Activated CD4-positive, CD25-positive, alpha-beta regulatory T cell (primary cell): ENCODE measurements around the gene RRP9.
"Not testable (repeated sequence)": the region's sequence is repeated elsewhere in the genome, so short reads cannot be mapped to it uniquely, and the experiment has no call there.

Source experiments
- DNase-seq, 4 experiments: peaks; one replicate each; lab custom pipeline; 2025; lab: John Stamatoyannopoulos, UW

The RRP9 gene

GRCh38 chr3:51904034-51904823, 37.5 kb downstream of the RRP9 start:
- no peak for DNase-seq

- not testable (repeated sequence) for DNase-seq
These were observed 39.3 kb downstream of the RRP9 start for GRCh38 chr3:51902361-51902760.

- DNase-seq, result not testable (repeated sequence)
These were observed 41.7 kb downstream of the RRP9 start for GRCh38 chr3:51900043-51900442.

- DNase-seq, result no peak
These were observed 44.3 kb downstream of the RRP9 start for GRCh38 chr3:51897391-51897790.

- no peak for DNase-seq
These were observed 44.9 kb downstream of the RRP9 start for GRCh38 chr3:51896607-51897305.

GRCh38 chr3:51894939-51895338, 46.8 kb downstream of the RRP9 start:
- DNase-seq, result no peak

DNA sequence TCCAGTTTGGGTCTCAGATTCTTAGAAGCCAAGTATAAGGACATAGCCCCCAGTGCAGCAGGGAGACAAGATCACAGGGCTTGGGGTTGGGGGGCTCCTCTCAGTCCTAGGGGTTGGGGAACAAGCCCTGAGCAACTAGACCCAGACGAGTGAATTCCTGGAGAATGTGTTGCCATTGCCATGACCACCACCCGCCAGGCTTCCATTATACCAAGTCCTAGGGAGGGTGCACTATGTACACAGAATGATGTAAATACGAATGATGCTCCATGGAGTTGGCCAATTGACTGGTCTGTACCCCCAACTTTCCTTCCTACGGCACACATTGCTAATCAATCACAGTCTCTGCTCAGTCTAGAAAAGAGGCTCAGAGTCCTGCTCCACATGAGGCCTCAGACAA, 47.3 kb downstream of the RRP9 start:
- DNase-seq, result no peak

DNA sequence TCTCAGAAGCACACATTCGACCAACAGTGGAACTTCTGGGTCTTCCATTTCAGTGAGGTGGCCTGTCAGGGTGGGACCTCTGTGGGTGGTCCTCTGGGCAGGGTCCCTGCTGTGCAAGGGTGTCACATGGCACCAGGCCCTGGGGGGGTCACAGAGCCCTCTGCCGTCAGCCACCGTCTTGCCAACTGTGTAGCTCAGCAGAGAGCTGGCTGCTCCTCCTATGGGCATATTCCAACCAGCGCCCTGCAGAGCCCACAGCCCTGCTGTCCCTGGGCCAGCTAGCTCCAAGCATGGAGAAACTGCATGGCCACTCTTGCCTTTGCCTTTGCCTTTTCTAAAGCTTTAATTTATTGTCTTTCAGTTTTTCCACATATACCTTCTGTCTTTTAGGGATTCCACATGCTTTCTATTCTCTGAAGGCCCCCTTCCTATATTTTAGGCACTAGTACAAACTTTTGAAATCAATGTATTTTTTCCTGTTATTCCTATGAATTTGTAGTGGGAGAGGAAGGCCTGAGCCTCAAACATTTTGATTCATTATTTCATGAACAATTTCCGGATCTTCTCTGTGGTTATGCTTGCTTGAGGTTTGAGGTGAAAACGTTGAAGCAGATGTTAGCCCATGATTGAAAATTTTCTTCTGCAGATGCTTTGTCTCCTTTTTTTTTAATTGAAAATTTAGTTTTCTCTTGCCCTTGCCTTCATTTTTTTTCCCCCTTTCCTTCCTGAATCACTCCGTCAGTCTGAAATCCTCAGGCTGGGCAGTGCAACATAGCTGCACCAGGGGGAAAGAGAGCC, 50.3 kb downstream of the RRP9 start:
- DNase-seq, result no peak

- no peak for DNase-seq
These were observed 53.1 kb downstream of the RRP9 start for GRCh38 chr3:51888463-51889105.

DNA sequence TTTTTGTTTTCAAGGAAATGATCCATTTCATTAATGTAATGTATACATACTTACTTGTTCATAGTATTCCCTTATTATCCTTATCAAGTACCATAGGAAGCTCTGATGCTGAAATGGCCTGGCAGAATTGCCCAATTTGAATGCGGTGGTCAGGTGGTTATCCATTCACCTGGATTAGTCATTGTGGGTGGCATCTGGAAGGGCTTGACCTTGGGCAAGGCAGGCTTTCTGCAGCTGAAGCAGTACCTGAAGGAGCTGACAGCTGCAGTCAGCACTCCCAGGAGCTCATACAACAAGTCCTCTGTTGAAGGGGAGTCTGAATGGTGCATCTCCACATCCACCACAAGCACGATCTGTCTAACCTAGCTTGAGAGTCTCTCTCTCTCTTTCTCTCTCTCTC, 54.1 kb downstream of the RRP9 start:
- no peak for DNase-seq

DNA sequence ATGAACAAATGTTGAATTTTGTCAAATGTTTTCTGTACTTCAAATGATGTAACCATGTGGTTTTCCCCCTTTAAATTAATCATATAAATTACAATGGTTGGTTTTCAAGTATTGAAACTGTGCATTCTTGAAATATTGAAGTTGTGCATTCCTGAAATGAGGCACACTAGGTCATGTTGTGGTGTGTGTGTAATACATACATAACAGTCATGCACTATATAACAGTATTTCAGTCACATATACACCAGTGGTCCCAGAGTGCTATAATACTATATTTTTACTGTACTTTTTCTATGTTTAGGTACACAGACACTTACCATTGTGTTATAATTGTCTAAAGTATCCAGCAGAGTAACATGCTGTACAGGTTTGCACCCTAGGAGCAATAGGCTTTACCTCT, 55.3 kb downstream of the RRP9 start:
- no peak for DNase-seq
